ENCODE data around the gene RBBP8.

Gene RBBP8

GRCh38 chr18:22999647-23000046 lies 66.5 kb downstream of the RBBP8 start:
- no peak for DNase-seq (ENCODE audit: low read depth)

GRCh38 chr18:23003289-23003688 lies 70.2 kb downstream of the RBBP8 start:
- DNase-seq (ENCODE audit: low read depth): no peak

GRCh38 chr18:23012249-23012648 lies 79.1 kb downstream of the RBBP8 start:
- DNase-seq (ENCODE audit: low read depth): no peak

- DNase-seq (ENCODE audit: low read depth): no peak
These were observed 87.6 kb downstream of the RBBP8 start for GRCh38 chr18:23020555-23021294.

GRCh38 chr18:23021623-23022022 lies 88.5 kb downstream of the RBBP8 start:
- DNase-seq (ENCODE audit: low read depth): no peak

GRCh38 chr18:23032030-23032582 lies 99.0 kb downstream of the RBBP8 start:
- DNase-seq (ENCODE audit: low read depth): no peak

- no peak for DNase-seq (ENCODE audit: low read depth)
These were observed 99.9 kb downstream of the RBBP8 start for GRCh38 chr18:23033056-23033455.

GRCh38 chr18:23036660-23037201 lies 103.6 kb downstream of the RBBP8 start:
- DNase-seq (ENCODE audit: low read depth): no peak

- DNase-seq (ENCODE audit: low read depth): no peak
These were observed 104.5 kb downstream of the RBBP8 start for GRCh38 chr18:23037646-23038045.

GRCh38 chr18:23038712-23039111 lies 105.6 kb downstream of the RBBP8 start:
- DNase-seq (ENCODE audit: low read depth): no peak

GRCh38 chr18:23042133-23042532 lies 109.0 kb downstream of the RBBP8 start:
- no peak for DNase-seq (ENCODE audit: low read depth)

- DNase-seq (ENCODE audit: low read depth): no peak
These were observed 110.8 kb downstream of the RBBP8 start for GRCh38 chr18:23043803-23044376.

- DNase-seq (ENCODE audit: low read depth): no peak
These were observed 116.7 kb downstream of the RBBP8 start for GRCh38 chr18:23049698-23050373.

GRCh38 chr18:23053776-23054457 lies 120.8 kb downstream of the RBBP8 start:
- no peak for DNase-seq (ENCODE audit: low read depth)

- DNase-seq (ENCODE audit: low read depth): no peak
These were observed 121.4 kb downstream of the RBBP8 start for GRCh38 chr18:23054553-23054952.

- no peak for DNase-seq (ENCODE audit: low read depth)
These were observed 123.2 kb downstream of the RBBP8 start for GRCh38 chr18:23056315-23056714.

- no peak for DNase-seq (ENCODE audit: low read depth)
These were observed 124.0 kb downstream of the RBBP8 start for GRCh38 chr18:23057096-23057495.

GRCh38 chr18:23058746-23059415 lies 125.8 kb downstream of the RBBP8 start:
- DNase-seq (ENCODE audit: low read depth): no peak

GRCh38 chr18:23059541-23060465 lies 126.7 kb downstream of the RBBP8 start:
- no peak for DNase-seq (ENCODE audit: low read depth)

- DNase-seq (ENCODE audit: low read depth): no peak
These were observed 128.9 kb downstream of the RBBP8 start for GRCh38 chr18:23062011-23062410.

Measured in activated T-helper 9 cell treated with anti-CD3 and anti-CD28 coated beads, Interleukin-2, amount 50 U/mL, for 16 hours (primary cell).